ENCODE results near the gene CDH13. TPM values are rescaled to one million over a fixed set of nuclear protein-coding genes. Genes with fewer than 3 reads are reported as not detected.

CDH13 gene
- total and polyA plus RNA-seq, 7 donors, result 6.1 to 30.7 (median 22.8) TPM

GRCh38 chr16:82639666-82640336 is 13.0 kb downstream of the CDH13 start:
- Histone ChIP-seq H3K27me3 (ENCODE audit: insufficient read depth in 3 of 3, low read length in 2 of 3) (no peaks in the 10 kb centered on the region), H3K9me3 (no peaks in the 10 kb centered on the region), H3K27ac (peak overlapping the region; percentile 11), H3K4me1 (peaks cover 43% of the 10 kb centered on the region), H3K36me3 (ENCODE audit: insufficient read depth in 1 of 2, low read depth in 1 of 2) (no peaks in the 10 kb centered on the region), H3K4me3 (no peak overlapping the region)
- WGBS, 3 donors, result 45 to 46% (median 46%) methylated on average over 9 of the region's 9 CpGs
- peak; percentile 72 for TF ChIP-seq CTCF (IDR thresholded peaks at IDR 0.05)
- DNase-seq (peak; percentile 56 to 73), ATAC-seq (peak; percentile 77 to 83 (median 82))
- intact Hi-C loops (cut with DNase I), result loop anchor here in 1 of 2 donors (5.0 to 10.0 kb wide), 3 partner anchors 78 to 425 kb away; no protein-coding TSS in a partner anchor

GRCh38 chr16:82641336-82641984 is 14.7 kb downstream of the CDH13 start:
- Histone ChIP-seq H3K4me3 (no peak overlapping the region), H3K27me3 (ENCODE audit: insufficient read depth in 3 of 3, low read length in 2 of 3) (no peaks in the 10 kb centered on the region), H3K4me1 (peaks cover 37% of the 10 kb centered on the region), H3K27ac (no peak overlapping the region), H3K9me3 (no peaks in the 10 kb centered on the region), H3K36me3 (ENCODE audit: insufficient read depth in 1 of 2, low read depth in 1 of 2) (no peaks in the 10 kb centered on the region)
- ATAC-seq (peak in 3 of 4 donors; percentile 36 to 52 (median 51)), DNase-seq (no peak)
- TF ChIP-seq CTCF (IDR thresholded peaks at IDR 0.05), result peak; percentile 37
- 80 to 87% (median 82%) methylated on average over 6 of the region's 6 CpGs for WGBS, 3 donors
- intact Hi-C loops (cut with DNase I), result no loop called here

- H3K27ac ChIP-seq, result no peak overlapping the region
These were observed 16.4 kb downstream of the CDH13 start for GRCh38 chr16:82643136-82643535.

GRCh38 chr16:82643936-82644630 is 17.3 kb downstream of the CDH13 start:
- DNase-seq (no peak), ATAC-seq (no peak)
- WGBS, 3 donors, result 87 to 89% (median 88%) methylated on average over 10 of the region's 10 CpGs
- no peak for TF ChIP-seq CTCF (IDR thresholded peaks at IDR 0.05)
- Histone ChIP-seq H3K36me3 (ENCODE audit: insufficient read depth in 1 of 2, low read depth in 1 of 2) (no peaks in the 10 kb centered on the region), H3K27me3 (ENCODE audit: insufficient read depth in 3 of 3, low read length in 2 of 3) (no peaks in the 10 kb centered on the region), H3K4me1 (peaks cover 25% of the 10 kb centered on the region), H3K27ac (no peak overlapping the region), H3K4me3 (no peak overlapping the region), H3K9me3 (no peaks in the 10 kb centered on the region)
- intact Hi-C loops (cut with DNase I), result no loop called here

More at GRCh38 chr16:82643136-82643535, 16.4 kb downstream of the CDH13 start:
- H3K4me1 ChIP-seq, result peaks cover 32% of the 10 kb centered on the region
- DNase-seq (no peak), ATAC-seq (peak in 1 of 4 donors; percentile 38)
- H3K9me3 ChIP-seq, result no peaks in the 10 kb centered on the region
- no peak for TF ChIP-seq CTCF (IDR thresholded peaks at IDR 0.05)
- H3K4me3 ChIP-seq, result no peak overlapping the region
- intact Hi-C loops (cut with DNase I), result no loop called here
- H3K27me3 ChIP-seq (ENCODE audit: insufficient read depth in 3 of 3, low read length in 2 of 3), result no peaks in the 10 kb centered on the region
- no peaks in the 10 kb centered on the region for H3K36me3 ChIP-seq (ENCODE audit: insufficient read depth in 1 of 2, low read depth in 1 of 2)
- 70 to 85% (median 76%) methylated on average over 4 of the region's 4 CpGs for WGBS, 3 donors

Data from psoas muscle (tissue), 8 donors.